ENCODE data around the gene GABRR3.
A peak's percentile ranks its signal among the peaks of the same experiment; 100 is the strongest.

- no peak for TF ChIP-seq EZH2 (IDR thresholded peaks at IDR 0.05; ENCODE audit: low read length, missing control alignments)
- TF ChIP-seq, protein P1, sequence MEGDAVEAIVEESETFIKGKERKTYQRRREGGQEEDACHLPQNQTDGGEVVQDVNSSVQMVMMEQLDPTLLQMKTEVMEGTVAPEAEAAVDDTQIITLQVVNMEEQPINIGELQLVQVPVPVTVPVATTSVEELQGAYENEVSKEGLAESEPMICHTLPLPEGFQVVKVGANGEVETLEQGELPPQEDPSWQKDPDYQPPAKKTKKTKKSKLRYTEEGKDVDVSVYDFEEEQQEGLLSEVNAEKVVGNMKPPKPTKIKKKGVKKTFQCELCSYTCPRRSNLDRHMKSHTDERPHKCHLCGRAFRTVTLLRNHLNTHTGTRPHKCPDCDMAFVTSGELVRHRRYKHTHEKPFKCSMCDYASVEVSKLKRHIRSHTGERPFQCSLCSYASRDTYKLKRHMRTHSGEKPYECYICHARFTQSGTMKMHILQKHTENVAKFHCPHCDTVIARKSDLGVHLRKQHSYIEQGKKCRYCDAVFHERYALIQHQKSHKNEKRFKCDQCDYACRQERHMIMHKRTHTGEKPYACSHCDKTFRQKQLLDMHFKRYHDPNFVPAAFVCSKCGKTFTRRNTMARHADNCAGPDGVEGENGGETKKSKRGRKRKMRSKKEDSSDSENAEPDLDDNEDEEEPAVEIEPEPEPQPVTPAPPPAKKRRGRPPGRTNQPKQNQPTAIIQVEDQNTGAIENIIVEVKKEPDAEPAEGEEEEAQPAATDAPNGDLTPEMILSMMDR (conservative IDR thresholded peaks at IDR 0.05 in 1 of 2, IDR thresholded peaks at IDR 0.05 in 1 of 2; ENCODE audit: low read depth in 1 of 2, low read length in 2 of 2) = peak; percentile 87 to 94
Observed at GRCh38 chr3:98022978-98023820, 11.9 kb downstream of the GABRR3 start.
